ENCODE results near the gene CDH15. TPM values are rescaled to one million over a fixed set of nuclear protein-coding genes. Genes with fewer than 3 reads are reported as not detected.

Gene CDH15
- total RNA-seq, 2 experiments from 2014 or later: not detected

- H3K9me3 Mint-ChIP-seq: no peaks in the 10 kb centered on the region
- no peak for DNase-seq
- H3K27me3 Mint-ChIP-seq: no peaks in the 10 kb centered on the region
- peaks cover 10% of the 10 kb centered on the region for H3K36me3 Mint-ChIP-seq
- H3K4me3 Mint-ChIP-seq: no peak overlapping the region
- H3K4me1 Mint-ChIP-seq: no peaks in the 10 kb centered on the region
- no peak overlapping the region for H3K27ac Mint-ChIP-seq
Observed at GRCh38 chr16:89136931-89137330, 34.6 kb upstream of the CDH15 start.

- H3K27me3 Mint-ChIP-seq: no peaks in the 10 kb centered on the region
- H3K9me3 Mint-ChIP-seq: no peaks in the 10 kb centered on the region
- DNase-seq: no peak
- peaks cover 10% of the 10 kb centered on the region for H3K36me3 Mint-ChIP-seq
- H3K4me3 Mint-ChIP-seq: no peak overlapping the region
- H3K4me1 Mint-ChIP-seq: no peaks in the 10 kb centered on the region
- no peak overlapping the region for H3K27ac Mint-ChIP-seq
Observed at GRCh38 chr16:89137666-89138512, 33.7 kb upstream of the CDH15 start.

GRCh38 chr16:89138513-89138795 lies 33.1 kb upstream of the CDH15 start:
- peaks cover 10% of the 10 kb centered on the region for H3K36me3 Mint-ChIP-seq
- DNase-seq: no peak
- no peaks in the 10 kb centered on the region for H3K4me1 Mint-ChIP-seq
- H3K27me3 Mint-ChIP-seq: no peaks in the 10 kb centered on the region
- H3K4me3 Mint-ChIP-seq: no peak overlapping the region
- H3K27ac Mint-ChIP-seq: no peak overlapping the region
- no peaks in the 10 kb centered on the region for H3K9me3 Mint-ChIP-seq

GRCh38 chr16:89138843-89139520 lies 32.6 kb upstream of the CDH15 start:
- no peak overlapping the region for H3K4me3 Mint-ChIP-seq
- H3K4me1 Mint-ChIP-seq: no peaks in the 10 kb centered on the region
- no peak overlapping the region for H3K27ac Mint-ChIP-seq
- peaks cover 7% of the 10 kb centered on the region for H3K36me3 Mint-ChIP-seq
- H3K27me3 Mint-ChIP-seq: no peaks in the 10 kb centered on the region
- no peaks in the 10 kb centered on the region for H3K9me3 Mint-ChIP-seq
- no peak for DNase-seq

- H3K27ac Mint-ChIP-seq: no peak overlapping the region
- H3K36me3 Mint-ChIP-seq: peaks cover 2% of the 10 kb centered on the region
- H3K4me3 Mint-ChIP-seq: no peak overlapping the region
- no peaks in the 10 kb centered on the region for H3K27me3 Mint-ChIP-seq
- no peaks in the 10 kb centered on the region for H3K4me1 Mint-ChIP-seq
- no peak for DNase-seq
- no peaks in the 10 kb centered on the region for H3K9me3 Mint-ChIP-seq
Observed at GRCh38 chr16:89139907-89140361, 31.6 kb upstream of the CDH15 start.

GRCh38 chr16:89140401-89140800 lies 31.1 kb upstream of the CDH15 start:
- Mint-ChIP-seq H3K27ac (no peak overlapping the region), H3K4me1 (no peaks in the 10 kb centered on the region), H3K36me3 (peaks cover 2% of the 10 kb centered on the region), H3K27me3 (no peaks in the 10 kb centered on the region), H3K4me3 (no peak overlapping the region), H3K9me3 (no peaks in the 10 kb centered on the region)
- no peak for DNase-seq

GRCh38 chr16:89140981-89141883 lies 30.3 kb upstream of the CDH15 start:
- H3K36me3 Mint-ChIP-seq: peaks cover 2% of the 10 kb centered on the region
- no peak overlapping the region for H3K27ac Mint-ChIP-seq
- no peaks in the 10 kb centered on the region for H3K9me3 Mint-ChIP-seq
- no peak for DNase-seq
- H3K27me3 Mint-ChIP-seq: no peaks in the 10 kb centered on the region
- no peak overlapping the region for H3K4me3 Mint-ChIP-seq
- H3K4me1 Mint-ChIP-seq: no peaks in the 10 kb centered on the region

GRCh38 chr16:89141884-89142267 lies 29.7 kb upstream of the CDH15 start:
- Mint-ChIP-seq H3K4me1 (no peaks in the 10 kb centered on the region), H3K27ac (no peak overlapping the region), H3K36me3 (peaks cover 7% of the 10 kb centered on the region), H3K4me3 (no peak overlapping the region), H3K27me3 (no peaks in the 10 kb centered on the region), H3K9me3 (no peaks in the 10 kb centered on the region)
- no peak for DNase-seq

GRCh38 chr16:89142474-89143195 lies 28.9 kb upstream of the CDH15 start:
- no peak overlapping the region for H3K27ac Mint-ChIP-seq
- H3K27me3 Mint-ChIP-seq: no peaks in the 10 kb centered on the region

GRCh38 chr16:89143201-89143741 lies 28.3 kb upstream of the CDH15 start:
- H3K27ac Mint-ChIP-seq: no peak overlapping the region
- H3K36me3 Mint-ChIP-seq: peaks cover 17% of the 10 kb centered on the region
- DNase-seq: no peak
- no peaks in the 10 kb centered on the region for H3K27me3 Mint-ChIP-seq
- no peak overlapping the region for H3K4me3 Mint-ChIP-seq
- H3K4me1 Mint-ChIP-seq: no peaks in the 10 kb centered on the region
- no peaks in the 10 kb centered on the region for H3K9me3 Mint-ChIP-seq

More at GRCh38 chr16:89142474-89143195, 28.9 kb upstream of the CDH15 start:
- peaks cover 11% of the 10 kb centered on the region for H3K36me3 Mint-ChIP-seq
- H3K9me3 Mint-ChIP-seq: no peaks in the 10 kb centered on the region
- H3K4me1 Mint-ChIP-seq: no peaks in the 10 kb centered on the region
- no peak overlapping the region for H3K4me3 Mint-ChIP-seq
- DNase-seq: no peak

- H3K27me3 Mint-ChIP-seq: no peaks in the 10 kb centered on the region
- no peak overlapping the region for H3K27ac Mint-ChIP-seq
- H3K9me3 Mint-ChIP-seq: no peaks in the 10 kb centered on the region
- DNase-seq: no peak
- no peak overlapping the region for H3K4me3 Mint-ChIP-seq
- peaks cover 24% of the 10 kb centered on the region for H3K36me3 Mint-ChIP-seq
- H3K4me1 Mint-ChIP-seq: no peaks in the 10 kb centered on the region
Observed at GRCh38 chr16:89143911-89144675, 27.5 kb upstream of the CDH15 start.

GRCh38 chr16:89144681-89145080 lies 26.9 kb upstream of the CDH15 start:
- no peaks in the 10 kb centered on the region for H3K27me3 Mint-ChIP-seq
- H3K4me3 Mint-ChIP-seq: no peak overlapping the region
- DNase-seq: no peak
- no peak overlapping the region for H3K27ac Mint-ChIP-seq
- H3K9me3 Mint-ChIP-seq: no peaks in the 10 kb centered on the region
- H3K4me1 Mint-ChIP-seq: no peaks in the 10 kb centered on the region
- peaks cover 29% of the 10 kb centered on the region for H3K36me3 Mint-ChIP-seq

GRCh38 chr16:89145406-89146161 lies 26.0 kb upstream of the CDH15 start:
- no peak overlapping the region for H3K27ac Mint-ChIP-seq
- H3K9me3 Mint-ChIP-seq: no peaks in the 10 kb centered on the region
- H3K4me1 Mint-ChIP-seq: no peaks in the 10 kb centered on the region
- H3K36me3 Mint-ChIP-seq: peaks cover 29% of the 10 kb centered on the region
- H3K4me3 Mint-ChIP-seq: no peak overlapping the region
- DNase-seq: no peak
- no peaks in the 10 kb centered on the region for H3K27me3 Mint-ChIP-seq
